Endothelial cell of umbilical vein (primary cell): ENCODE measurements around the gene COTL1. TPM values are rescaled to one million over a fixed set of nuclear protein-coding genes. Genes with fewer than 3 reads are reported as not detected.

Source experiments
- BruUV-seq: library from RNA; stranded (reverse); fragments of 400-500 nt; replicated peaks from 2 replicates; lab custom pipeline; 2021; lab: Mats Ljungman, UMichigan
- CTCF ChIA-PET: fragments of 300-600, 350-600 bp; sonication (Branson Sonifier 250); formaldehyde crosslinking; loops from one replicate; lab custom pipeline; 2021; ENCODE audit warnings: antibody characterized with exemption, inconsistent platforms; lab: Charles Lee
- POLR2A ChIA-PET: fragments of 300-600, 350-600 bp; sonication (Branson Sonifier 250); formaldehyde crosslinking; loops from one replicate; lab custom pipeline; 2021; ENCODE audit warnings: antibody characterized with exemption, inconsistent platforms; lab: Charles Lee
- DNase-seq: peaks from one replicate; pipeline ENCODE4 v3.0.0-alpha.2; 2011; ENCODE audit warnings: low read depth, low spot score
- FAIRE-seq: peaks from 2 replicates; lab custom pipeline; 2011; peaks lifted over from hg19 to GRCh38; lab: Jason Lieb, UNC
- H2AFZ ChIP-seq: 2 replicates; pipeline ENCODE4 v1.6.0; 2012; ENCODE audit warnings: low read depth, low read length, control low read depth, inconsistent platforms
- H3K27ac ChIP-seq: 2 replicates; pipeline ENCODE4 v1.5.1; 2011; ENCODE audit warnings: low read depth, mild to moderate bottlenecking, control low read depth, low read length, moderate library complexity; ENCODE audit not compliant: insufficient read depth
- H3K27me3 ChIP-seq, 2 experiments: 2 replicates each; pipeline versions ENCODE4 v1.6.0 to v1.6.1; 2011; ENCODE audit warnings: low read length in 2 of 2, mixed read lengths in 1 of 2; ENCODE audit not compliant: control insufficient read depth in 2 of 2, insufficient read depth in 2 of 2
- H3K36me3 ChIP-seq, 2 experiments: 2 replicates in 1 of 2; 3 replicates in 1 of 2; pipeline ENCODE4 v1.5.1; 2011; ENCODE audit warnings: low read length in 2 of 2, mild to moderate bottlenecking in 1 of 2, moderate library complexity in 1 of 2; ENCODE audit not compliant: control insufficient read depth in 2 of 2, insufficient read depth in 2 of 2; ENCODE audit errors: extremely low read depth in 1 of 2
- H3K4me1 ChIP-seq: 3 replicates; pipeline ENCODE4 v1.5.1; 2011; ENCODE audit warnings: mild to moderate bottlenecking, low read length; ENCODE audit not compliant: control insufficient read depth, insufficient read depth; ENCODE audit errors: extremely low read depth
- H3K4me2 ChIP-seq: 2 replicates; pipeline ENCODE4 v1.6.1; 2011; ENCODE audit warnings: low read length, control low read depth, mixed read lengths; ENCODE audit not compliant: insufficient read depth
- H3K4me3 ChIP-seq, 3 experiments: fragments of 200-600 bp in 1 of 3; sonication (generic), shearing (Covaris generic) in 1 of 3; replicated peaks in 1 of 3; 2 replicates each; pipeline ENCODE4 v1.5.1; 2011 to 2016; ENCODE audit warnings: control low read depth in 3 of 3, low read length in 3 of 3, mild to moderate bottlenecking in 2 of 3, inconsistent platforms in 1 of 3, low read depth in 1 of 3, moderate library complexity in 1 of 3; ENCODE audit not compliant: insufficient read depth in 1 of 3
- H3K79me2 ChIP-seq: 2 replicates; pipeline ENCODE4 v1.6.0; 2012; ENCODE audit warnings: low read length, inconsistent platforms; ENCODE audit not compliant: control insufficient read depth, insufficient read depth
- H3K9ac ChIP-seq: replicated peaks from 2 replicates; pipeline ENCODE3; 2011; ENCODE audit warnings: low read length, control low read depth; ENCODE audit not compliant: insufficient read depth; ENCODE audit errors: extremely low read depth
- H3K9me1 ChIP-seq: replicated peaks from 3 replicates; pipeline ENCODE4 v1.6.0; 2011; ENCODE audit warnings: mild to moderate bottlenecking, low read length; ENCODE audit not compliant: control insufficient read depth, insufficient read depth; ENCODE audit errors: extremely low read depth
- H3K9me3 ChIP-seq: replicated peaks from 2 replicates; pipeline ENCODE4 v1.5.1; 2012; ENCODE audit warnings: low read length, inconsistent platforms; ENCODE audit not compliant: control insufficient read depth, insufficient read depth
- H4K20me1 ChIP-seq: replicated peaks from 2 replicates; pipeline ENCODE3; 2011; ENCODE audit warnings: mild to moderate bottlenecking, low read length; ENCODE audit not compliant: control insufficient read depth, insufficient read depth; ENCODE audit errors: extremely low read depth
- CTCF ChIP-seq, 2 donors: IDR thresholded peaks; 1 replicate in 1 of 2; 2 replicates in 1 of 2; pipeline ENCODE4 v1.5.1; 2011; ENCODE audit warnings: low read length in 2 of 2, mild to moderate bottlenecking in 2 of 2, moderate library complexity in 2 of 2, control low read depth in 1 of 2, inconsistent platforms in 1 of 2, low read depth in 1 of 2; ENCODE audit not compliant: insufficient read depth in 1 of 2; ENCODE audit errors: extremely low read depth in 1 of 2
- EZH2 ChIP-seq: IDR thresholded peaks from 2 replicates; pipeline ENCODE4 v1.6.1; 2012; ENCODE audit warnings: borderline replicate concordance, low read depth, mild to moderate bottlenecking, moderate library complexity, low read length, inconsistent platforms; ENCODE audit not compliant: severe bottlenecking
- FOS ChIP-seq: IDR thresholded peaks from 2 replicates; pipeline ENCODE4 v1.6.1; 2011; ENCODE audit warnings: mild to moderate bottlenecking, low read length, moderate library complexity, borderline replicate concordance; ENCODE audit not compliant: insufficient read depth
- GATA2 ChIP-seq: IDR thresholded peaks from 2 replicates; pipeline ENCODE4 v1.7.0; 2011; ENCODE audit warnings: low read depth, mild to moderate bottlenecking, moderate library complexity, mixed read lengths, low read length; ENCODE audit not compliant: insufficient read length, insufficient read depth
- JUN ChIP-seq: IDR thresholded peaks from 2 replicates; pipeline ENCODE4 v1.6.1; 2011; ENCODE audit warnings: borderline replicate concordance, low read depth; ENCODE audit not compliant: insufficient read length, insufficient read depth
- MAX ChIP-seq: IDR thresholded peaks from 2 replicates; pipeline ENCODE4 v1.6.1; 2011; ENCODE audit not compliant: insufficient read depth, insufficient read length
- MYC ChIP-seq: IDR thresholded peaks from one replicate; pipeline ENCODE4 v1.6.1; 2011; ENCODE audit warnings: mild to moderate bottlenecking, low read depth, low read length
- POLR2A ChIP-seq: IDR thresholded peaks from 2 replicates; pipeline ENCODE4 v1.6.1; 2012; ENCODE audit warnings: low read depth, mild to moderate bottlenecking, control low read depth, low read length
- POLR2AphosphoS5 ChIP-seq: IDR thresholded peaks from 2 replicates; pipeline ENCODE4 v1.6.1; 2012; ENCODE audit warnings: low read depth, mild to moderate bottlenecking, control low read depth, low read length, moderate library complexity; ENCODE audit not compliant: insufficient read depth
- dilution Hi-C: fragments of 300-500 bp; cut with MboI; formaldehyde crosslinking; loops from one replicate; pipeline ENCODE4 v1.15.0; 2019; ENCODE audit warnings: low sequenced_read_pairs; ENCODE audit not compliant: extremely low pct_ligation_motif_present
- intact Hi-C: fragments of 100-400 bp; cut with micrococcal nuclease; formaldehyde crosslinking; loops from one replicate; pipeline ENCODE4 v1.10.0; 2022
- polyA plus RNA-seq, 4 experiments: library from polyadenylated mRNA; depleted of rRNA in 3 of 4; stranded (reverse) in 3 of 4; unstranded in 1 of 4; fragments of >200 nt; gene quantifications; 2 replicates each; pipeline versions ENCODE4 v1.2.1 to v1.2.3, GENCODE V29; 2011 to 2012; ENCODE audit warnings: missing spikeins in 1 of 4
- total RNA-seq: library from RNA; stranded (reverse); gene quantifications from 2 replicates; pipeline ENCODE4 v1.2.3, GENCODE V29; 2021

COTL1 gene
- total and polyA plus RNA-seq, 2 donors (not counting 3 experiments of a cell fraction or from before 2014, with no cell fraction given) = 90.0 to 200 TPM

GRCh38 chr16:84613408-84614072 is 4.3 kb downstream of the COTL1 start:
- Histone ChIP-seq H2AFZ (no peak overlapping the region), H3K9me3 (no peaks in the 10 kb centered on the region), H3K9me1 (no peaks in the 10 kb centered on the region), H3K27ac (no peak overlapping the region), H3K4me2 (no peak overlapping the region), H3K4me1 (peaks cover 21% of the 10 kb centered on the region), H3K9ac (no peak overlapping the region), H3K36me3 (peaks cover 0 to 2% of the 10 kb centered on the region in 2 experiments), H3K79me2 (peaks cover 75% of the 10 kb centered on the region), H3K27me3 (no peaks in the 10 kb centered on the region), H3K4me3 (no peak overlapping the region), H4K20me1 (no peaks in the 10 kb centered on the region)
- FAIRE-seq = no peak
- intact Hi-C loops (no loop called here), dilution Hi-C loops (loop anchor here (25.0 kb wide), 1 partner anchor 101 kb away; the partner anchor contains the start of gene MEAK7)
- ChIA-PET POLR2A (no interaction called here), CTCF (interaction anchor here (1.1 kb wide), 1 partner anchor 99 kb away, joined by 3 read pairs; no protein-coding TSS in a partner anchor)
- TF ChIP-seq POLR2AphosphoS5 (no peak), GATA2 (no peak), POLR2A (no peak), MYC (no peak), MAX (no peak), FOS (no peak), EZH2 (no peak), JUN (no peak), CTCF (IDR thresholded peaks at IDR 0.05; ENCODE audit: extremely low read depth in 1 of 2, insufficient read depth in 1 of 2, low read depth in 1 of 2, low read length in 2 of 2) (no peak)
- DNase-seq = no peak
- BruUV-seq = no TSS peak
